Neuronal stem cell (in vitro differentiated cells): ENCODE data around the gene A4GALT.

Experiments
- DNase-seq: peaks from one replicate; pipeline ENCODE4 v3.0.0-alpha.2; 2013; ENCODE audit warnings: low spot score
- H2AFZ ChIP-seq: one replicate; pipeline ENCODE4 v1.6.1; 2013; ENCODE audit warnings: mild to moderate bottlenecking, low read length, inconsistent platforms
- H2AK5ac ChIP-seq: 2 replicates; pipeline ENCODE4 v1.6.1; 2013; ENCODE audit warnings: low read depth, mild to moderate bottlenecking, inconsistent platforms, low read length, moderate library complexity, mixed read lengths
- H2BK120ac ChIP-seq: 2 replicates; pipeline ENCODE4 v1.6.1; 2013; ENCODE audit warnings: low read depth, mild to moderate bottlenecking, inconsistent platforms, low read length, moderate library complexity, mixed read lengths
- H2BK12ac ChIP-seq: one replicate; pipeline ENCODE4 v1.6.1; 2013; ENCODE audit warnings: low read length, inconsistent platforms
- H2BK15ac ChIP-seq: 2 replicates; pipeline ENCODE4 v1.6.1; 2013; ENCODE audit warnings: mild to moderate bottlenecking, low read length, inconsistent platforms, mixed read lengths
- H2BK5ac ChIP-seq: one replicate; pipeline ENCODE4 v1.6.1; 2013; ENCODE audit warnings: inconsistent platforms, mild to moderate bottlenecking, low read length, moderate library complexity
- H3K14ac ChIP-seq: one replicate; pipeline ENCODE4 v1.6.1; 2013; ENCODE audit warnings: low read length, inconsistent platforms
- H3K18ac ChIP-seq: 2 replicates; pipeline ENCODE4 v1.6.1; 2013; ENCODE audit warnings: low read length, inconsistent platforms
- H3K23ac ChIP-seq: 2 replicates; pipeline ENCODE4 v1.6.1; 2013; ENCODE audit warnings: low read depth, mild to moderate bottlenecking, mixed read lengths, low read length, inconsistent platforms; ENCODE audit not compliant: poor library complexity
- H3K27ac ChIP-seq: replicated peaks from 3 replicates; pipeline ENCODE4 v1.5.1; 2013; ENCODE audit warnings: low read length, inconsistent platforms
- H3K27me3 ChIP-seq, 3 experiments: 2 replicates each; pipeline ENCODE4 v1.6.1; 2013; ENCODE audit warnings: low read length in 3 of 3, mild to moderate bottlenecking in 2 of 3, inconsistent platforms in 1 of 3, low read depth in 1 of 3, mixed read lengths in 1 of 3, moderate library complexity in 1 of 3; ENCODE audit not compliant: control insufficient read depth in 3 of 3, insufficient read depth in 3 of 3
- H3K36me3 ChIP-seq, 2 donors: replicated peaks in 1 of 2; 2 replicates each; pipeline ENCODE4 v1.6.1; 2013; ENCODE audit warnings: low read length in 2 of 2; ENCODE audit not compliant: control insufficient read depth in 2 of 2, insufficient read depth in 2 of 2
- H3K4ac ChIP-seq: 2 replicates; pipeline ENCODE4 v1.6.1; 2013; ENCODE audit warnings: inconsistent platforms, mild to moderate bottlenecking, low read length, moderate library complexity
- H3K4me1 ChIP-seq, 2 donors: 1 replicate in 1 of 2; 2 replicates in 1 of 2; pipeline ENCODE4 v1.6.1; 2013; ENCODE audit warnings: low read length in 2 of 2, low read depth in 1 of 2; ENCODE audit not compliant: control insufficient read depth in 2 of 2, insufficient read depth in 1 of 2
- H3K4me2 ChIP-seq: one replicate; pipeline ENCODE4 v1.6.1; 2013; ENCODE audit warnings: mild to moderate bottlenecking, low read length, inconsistent platforms; ENCODE audit not compliant: insufficient read depth, poor library complexity, severe bottlenecking
- H3K4me3 ChIP-seq, 2 donors: 2 replicates each; pipeline ENCODE4 v1.5.1; 2013; ENCODE audit warnings: low read length in 2 of 2, mild to moderate bottlenecking in 2 of 2, inconsistent platforms in 1 of 2, moderate library complexity in 1 of 2
- H3K79me1 ChIP-seq: one replicate; pipeline ENCODE4 v1.6.1; 2013; ENCODE audit warnings: low read depth, mild to moderate bottlenecking, inconsistent platforms, low read length, moderate library complexity
- H3K9ac ChIP-seq: one replicate; pipeline ENCODE4 v1.6.1; 2013; ENCODE audit warnings: mild to moderate bottlenecking, low read depth, low read length, inconsistent platforms; ENCODE audit not compliant: poor library complexity
- H3K9me3 ChIP-seq, 2 donors: replicated peaks in 1 of 2; 2 replicates each; pipeline versions ENCODE3 to v1.6.1; 2013; ENCODE audit warnings: low read length in 2 of 2, mild to moderate bottlenecking in 2 of 2, inconsistent platforms in 1 of 2, low read depth in 1 of 2, mixed read lengths in 1 of 2, moderate library complexity in 1 of 2; ENCODE audit not compliant: control insufficient read depth in 2 of 2, insufficient read depth in 1 of 2
- H4K8ac ChIP-seq: one replicate; pipeline ENCODE4 v1.6.1; 2013; ENCODE audit warnings: low read depth, mild to moderate bottlenecking, inconsistent platforms, low read length, moderate library complexity
- H4K91ac ChIP-seq: one replicate; pipeline ENCODE4 v1.6.1; 2013; ENCODE audit warnings: low read length, low read depth, mild to moderate bottlenecking, inconsistent platforms; ENCODE audit not compliant: poor library complexity
- WGBS, 2 donors: extraction: QIAGEN DNeasy Blood & Tissue Kit; methylation state at CpG; one replicate each; pipeline ENCODE4 v1.1.7; 2013; ENCODE audit warnings: missing lambda C conversion rate in 2 of 2, mixed read lengths in 1 of 2; ENCODE audit not compliant: insufficient read length in 2 of 2, insufficient replicate concordance in 1 of 2; ENCODE audit errors: extremely low coverage in 2 of 2; 5-methylcytosine and 5-hydroxymethylcytosine counted together

A4GALT gene

GRCh38 chr22:42716649-42717127 lies 4.0 kb downstream of the A4GALT start:
- peaks cover 3 to 6% of the 10 kb centered on the region in 2 donors for H3K4me1 ChIP-seq
- peak overlapping the region; percentile 75 for H3K14ac ChIP-seq
- H3K23ac ChIP-seq = peak overlapping the region; percentile 88
- H2AFZ ChIP-seq = no peak overlapping the region
- peak overlapping the region; percentile 78 for H3K18ac ChIP-seq
- no peaks in the 10 kb centered on the region for H3K79me1 ChIP-seq
- H2BK12ac ChIP-seq = no peak overlapping the region
- H3K27ac ChIP-seq = no peak overlapping the region
- H2AK5ac ChIP-seq = peak overlapping the region; percentile 61
- DNase-seq = no peak
- H2BK120ac ChIP-seq = no peak overlapping the region
- peaks cover 8 to 55% (median 27%) of the 10 kb centered on the region in 3 experiments for H3K27me3 ChIP-seq
- no peak overlapping the region for H3K4ac ChIP-seq
- H3K4me3 ChIP-seq = no peak overlapping the region
- H4K8ac ChIP-seq = no peak overlapping the region
- no peak overlapping the region for H2BK5ac ChIP-seq
- H4K91ac ChIP-seq = no peak overlapping the region
- H3K9me3 ChIP-seq = no peaks in the 10 kb centered on the region
- no CpG with 5 or more reads among the region's 5 CpGs for WGBS, 2 donors
- H2BK15ac ChIP-seq = peak overlapping the region; percentile 49
- H3K9ac ChIP-seq = no peak overlapping the region
- no peaks in the 10 kb centered on the region for H3K36me3 ChIP-seq
- H3K4me2 ChIP-seq = no peak overlapping the region

GRCh38 chr22:42716221-42716620 lies 4.4 kb downstream of the A4GALT start:
- DNase-seq = no peak
- H2AFZ ChIP-seq = no peak overlapping the region
- no peak overlapping the region for H3K4me2 ChIP-seq
- H3K79me1 ChIP-seq = no peaks in the 10 kb centered on the region
- H4K8ac ChIP-seq = no peak overlapping the region
- no peak overlapping the region for H3K9ac ChIP-seq
- H3K27ac ChIP-seq = no peak overlapping the region
- H3K36me3 ChIP-seq = no peaks in the 10 kb centered on the region
- no peak overlapping the region for H3K4ac ChIP-seq
- H2BK15ac ChIP-seq = no peak overlapping the region
- no peak overlapping the region for H3K14ac ChIP-seq
- peaks cover 7 to 50% (median 23%) of the 10 kb centered on the region in 3 experiments for H3K27me3 ChIP-seq
- peaks cover 3 to 6% of the 10 kb centered on the region in 2 donors for H3K4me1 ChIP-seq
- no peak overlapping the region for H4K91ac ChIP-seq
- no peak overlapping the region for H2BK120ac ChIP-seq
- H3K23ac ChIP-seq = peak overlapping the region; percentile 88
- no peak overlapping the region for H2AK5ac ChIP-seq
- H3K9me3 ChIP-seq = peaks cover 0 to under 1% of the 10 kb centered on the region in 2 donors
- no peak overlapping the region for H3K18ac ChIP-seq
- no CpG with 5 or more reads among the region's 6 CpGs for WGBS, 2 donors
- H2BK5ac ChIP-seq = no peak overlapping the region
- no peak overlapping the region for H2BK12ac ChIP-seq
- H3K4me3 ChIP-seq = no peak overlapping the region

- H2BK5ac ChIP-seq = no peak overlapping the region
- peaks cover 0 to 5% of the 10 kb centered on the region in 2 donors for H3K4me1 ChIP-seq
- no peak overlapping the region for H4K91ac ChIP-seq
- H2BK15ac ChIP-seq = no peak overlapping the region
- no peak overlapping the region for H3K4ac ChIP-seq
- peaks cover 0 to 39% (median 11%) of the 10 kb centered on the region in 3 experiments for H3K27me3 ChIP-seq
- no peak overlapping the region for H3K23ac ChIP-seq
- H3K18ac ChIP-seq = no peak overlapping the region
- H3K27ac ChIP-seq = no peak overlapping the region
- H2BK120ac ChIP-seq = no peak overlapping the region
- no peak overlapping the region for H3K4me2 ChIP-seq
- H3K79me1 ChIP-seq = no peaks in the 10 kb centered on the region
- H3K9me3 ChIP-seq = peaks cover 2% of the 10 kb centered on the region in 2 donors
- H4K8ac ChIP-seq = no peak overlapping the region
- H3K9ac ChIP-seq = no peak overlapping the region
- WGBS, 2 donors = no CpG with 5 or more reads among the region's 4 CpGs
- no peak overlapping the region for H3K14ac ChIP-seq
- no peak overlapping the region for H2BK12ac ChIP-seq
- DNase-seq = no peak
- H2AFZ ChIP-seq = no peak overlapping the region
- H3K36me3 ChIP-seq = no peaks in the 10 kb centered on the region
- H3K4me3 ChIP-seq = no peak overlapping the region
- H2AK5ac ChIP-seq = no peak overlapping the region
Measured at GRCh38 chr22:42714768-42715390, 5.8 kb downstream of the A4GALT start.

- Histone ChIP-seq H4K91ac (no peak overlapping the region), H3K4me3 (no peak overlapping the region), H3K36me3 (no peaks in the 10 kb centered on the region), H3K18ac (no peak overlapping the region), H3K27me3 (peaks cover 0 to 33% (median 6%) of the 10 kb centered on the region in 3 experiments), H2AFZ (no peak overlapping the region), H3K27ac (no peak overlapping the region), H3K4me1 (no peaks in the 10 kb centered on the region), H2BK15ac (no peak overlapping the region), H3K4ac (no peak overlapping the region), H3K23ac (peak overlapping the region; percentile 12), H2BK12ac (no peak overlapping the region), H3K14ac (no peak overlapping the region), H2BK5ac (no peak overlapping the region), H3K9ac (no peak overlapping the region), H2AK5ac (no peak overlapping the region), H3K79me1 (no peaks in the 10 kb centered on the region), H4K8ac (no peak overlapping the region), H3K9me3 (peaks cover 2 to 6% of the 10 kb centered on the region in 2 donors), H3K4me2 (no peak overlapping the region), H2BK120ac (no peak overlapping the region)
- WGBS, 2 donors = no CpG with 5 or more reads among the region's 7 CpGs
- no peak for DNase-seq
Measured at GRCh38 chr22:42714308-42714707, 6.4 kb downstream of the A4GALT start.
